HL-60 (cell line): Measurements from ENCODE around the gene KIAA1549.

Experiments used
- DNase-seq, 2 experiments: peaks; one replicate each; pipeline ENCODE4 v3.0.0-alpha.2; 2010 to 2020; ENCODE audit warnings: low read depth in 1 of 2, low spot score in 1 of 2
- H3K27ac ChIP-seq: fragments of 250-450 bp; sonication (Bioruptor Pico); replicated peaks from 2 replicates; pipeline ENCODE4 v1.5.1; 2020; ENCODE audit warnings: mild to moderate bottlenecking, moderate library complexity
- H3K27me3 ChIP-seq: fragments of 250-450 bp; sonication (Bioruptor Pico); 2 replicates; pipeline ENCODE4 v1.5.1; 2021; ENCODE audit warnings: mild to moderate bottlenecking, moderate library complexity; ENCODE audit not compliant: insufficient read depth, poor library complexity, severe bottlenecking
- H3K4me3 ChIP-seq: replicated peaks from 2 replicates; pipeline ENCODE4 v1.5.1; 2011; ENCODE audit warnings: mild to moderate bottlenecking, control low read depth, low read length; ENCODE audit not compliant: insufficient read depth
- CTCF ChIP-seq: IDR thresholded peaks from one replicate; pipeline ENCODE4 v1.5.1; 2011; ENCODE audit warnings: low read length, control low read depth, inconsistent platforms; ENCODE audit not compliant: insufficient read depth
- GABPA ChIP-seq: IDR thresholded peaks from 2 replicates; pipeline ENCODE4 v1.6.1; 2012; ENCODE audit warnings: low read depth
- POLR2AphosphoS5 ChIP-seq: IDR thresholded peaks from 2 replicates; pipeline ENCODE4 v1.6.1; 2012; ENCODE audit warnings: low read depth
- REST ChIP-seq: IDR thresholded peaks from 2 replicates; pipeline ENCODE4 v1.6.1; 2012; ENCODE audit warnings: low read depth; ENCODE audit not compliant: insufficient replicate concordance
- SPI1 ChIP-seq: IDR thresholded peaks from 2 replicates; pipeline ENCODE4 v1.6.1; 2012; ENCODE audit warnings: low read depth, mild to moderate bottlenecking, borderline replicate concordance

Gene KIAA1549

GRCh38 chr7:138849701-138850100, 131.5 kb downstream of the KIAA1549 start:
- TF ChIP-seq SPI1 (no peak), POLR2AphosphoS5 (no peak), CTCF (no peak), REST (no peak), GABPA (no peak)
- no peak for DNase-seq
- Histone ChIP-seq H3K27me3 (no peaks in the 10 kb centered on the region), H3K4me3 (no peak overlapping the region), H3K27ac (no peak overlapping the region)

- TF ChIP-seq GABPA (no peak), POLR2AphosphoS5 (no peak), CTCF (no peak), REST (no peak), SPI1 (no peak)
- DNase-seq, result no peak
- H3K27ac ChIP-seq, result no peak overlapping the region
- H3K4me3 ChIP-seq, result no peak overlapping the region
- no peaks in the 10 kb centered on the region for H3K27me3 ChIP-seq
Measured at GRCh38 chr7:138848056-138848980, 132.9 kb downstream of the KIAA1549 start.

- H3K27me3 ChIP-seq, result no peaks in the 10 kb centered on the region
- H3K4me3 ChIP-seq, result no peak overlapping the region
- TF ChIP-seq CTCF, result no peak
- no peak overlapping the region for H3K27ac ChIP-seq
- no peak for DNase-seq
Measured at GRCh38 chr7:138845711-138846110, 135.5 kb downstream of the KIAA1549 start.
